ENCODE data around the gene HHIPL1.
"Not testable (repeated sequence)": the region's sequence is repeated elsewhere in the genome, so short reads cannot be mapped to it uniquely, and the experiment has no call there.

The HHIPL1 gene

DNA sequence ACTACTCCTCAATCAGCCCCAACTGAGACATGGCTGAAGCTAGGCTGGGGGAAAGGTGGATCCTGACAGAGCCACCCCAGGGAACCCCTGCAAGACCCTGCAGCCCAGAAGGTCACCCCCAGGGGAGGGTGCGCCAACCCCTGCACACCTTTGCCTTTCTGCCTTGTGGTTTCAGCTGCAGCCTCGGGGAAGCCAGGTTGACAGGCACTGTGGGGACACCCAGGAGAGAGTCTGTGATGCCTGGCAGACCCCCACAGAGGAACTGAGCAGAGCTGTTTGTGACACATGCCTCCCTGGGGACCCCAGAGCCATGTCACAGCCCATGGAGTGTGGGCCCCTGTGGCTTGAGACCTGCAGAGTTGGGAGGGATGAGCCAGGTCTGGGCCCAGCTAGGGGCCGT lies 11.8 kb upstream of the HHIPL1 start:
- DNase-seq (ENCODE audit: low read depth in 2 of 2, low spot score in 1 of 2), result no peak

GRCh38 chr14:99633918-99634317 lies 11.0 kb upstream of the HHIPL1 start:
- no peak for DNase-seq (ENCODE audit: low read depth in 2 of 2, low spot score in 1 of 2)

GRCh38 chr14:99634443-99634842 lies 10.5 kb upstream of the HHIPL1 start:
- DNase-seq (ENCODE audit: low read depth in 2 of 2, low spot score in 1 of 2), result no peak

DNA sequence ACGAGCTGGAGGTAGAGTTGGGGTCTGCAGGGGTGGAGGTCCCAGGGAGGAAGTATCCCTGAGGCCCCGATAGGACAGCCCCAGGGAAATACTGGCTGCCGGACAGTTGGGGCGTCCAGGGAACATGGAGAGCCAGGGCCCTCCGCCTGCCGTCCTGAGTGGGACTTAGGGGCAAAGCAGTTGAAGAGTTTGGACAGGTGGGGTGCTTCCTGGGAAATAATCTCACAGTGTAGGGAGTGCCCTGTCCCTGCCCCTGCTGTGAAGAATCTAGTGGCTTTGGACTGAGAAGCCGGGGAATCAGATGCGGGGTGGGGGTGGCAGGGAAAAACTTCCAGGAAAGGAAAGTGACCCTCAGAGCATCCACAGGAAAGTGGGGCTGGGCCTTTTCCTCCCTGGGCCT lies 9.8 kb upstream of the HHIPL1 start:
- no peak for DNase-seq (ENCODE audit: low read depth in 2 of 2, low spot score in 1 of 2)

- no peak for DNase-seq (ENCODE audit: low read depth in 2 of 2, low spot score in 1 of 2)
These were observed 8.4 kb upstream of the HHIPL1 start for GRCh38 chr14:99636487-99636886.

GRCh38 chr14:99637624-99638023 lies 7.3 kb upstream of the HHIPL1 start:
- no peak for DNase-seq (ENCODE audit: low read depth in 2 of 2, low spot score in 1 of 2)

DNA sequence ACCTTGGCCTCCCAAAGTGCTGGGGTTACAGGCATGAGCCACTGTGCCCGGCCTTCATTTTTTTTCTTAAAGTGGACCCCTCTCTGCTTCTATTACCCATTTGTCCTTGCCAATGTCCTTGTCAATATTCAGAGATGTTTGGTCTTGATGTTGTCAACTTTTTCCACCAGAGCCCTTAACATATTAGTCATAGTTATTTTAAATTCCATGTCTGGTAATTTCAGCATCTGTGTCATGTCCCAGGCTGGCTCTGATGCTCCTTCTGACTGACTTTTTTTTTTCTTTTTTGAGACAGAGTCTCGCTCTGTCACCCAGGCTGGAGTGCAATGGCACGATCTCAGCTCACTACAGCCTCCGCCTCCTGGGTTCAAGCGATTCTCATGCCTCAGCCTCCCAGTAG lies 2.2 kb upstream of the HHIPL1 start:
- not testable (repeated sequence) for DNase-seq (ENCODE audit: low read depth in 2 of 2, low spot score in 1 of 2)

- DNase-seq (ENCODE audit: low read depth in 2 of 2, low spot score in 1 of 2), result no peak
These were observed 1.6 kb upstream of the HHIPL1 start for GRCh38 chr14:99643343-99643742.

DNA sequence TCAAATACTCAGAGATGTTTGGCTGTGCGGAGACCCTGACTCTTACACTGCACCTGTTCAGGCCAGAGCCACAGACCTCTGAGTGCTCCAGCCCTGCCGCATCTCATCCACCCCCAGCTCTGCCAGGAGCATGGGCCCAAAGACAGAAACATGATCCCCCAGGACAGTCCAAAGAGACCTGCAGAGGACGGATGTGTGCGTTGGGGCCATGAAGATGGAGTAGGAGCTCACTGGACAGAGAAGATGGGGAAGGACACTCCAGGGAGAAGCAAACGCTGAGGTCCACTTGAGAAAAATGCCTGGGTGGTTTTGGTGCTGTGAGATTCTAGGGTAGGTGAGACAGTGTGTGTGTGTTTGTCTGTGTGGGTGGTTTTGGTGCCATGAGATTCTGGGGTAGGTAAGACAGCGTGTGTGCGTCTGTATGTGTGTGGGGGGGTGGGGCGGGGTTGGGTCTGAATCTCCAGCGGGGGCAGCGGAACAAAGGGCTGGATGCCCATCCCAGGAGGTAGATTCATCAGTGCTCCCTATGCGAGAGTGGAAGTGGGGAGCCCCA lies 818 bp upstream of the HHIPL1 start:
- no peak for DNase-seq (ENCODE audit: low read depth in 2 of 2, low spot score in 1 of 2)

DNA sequence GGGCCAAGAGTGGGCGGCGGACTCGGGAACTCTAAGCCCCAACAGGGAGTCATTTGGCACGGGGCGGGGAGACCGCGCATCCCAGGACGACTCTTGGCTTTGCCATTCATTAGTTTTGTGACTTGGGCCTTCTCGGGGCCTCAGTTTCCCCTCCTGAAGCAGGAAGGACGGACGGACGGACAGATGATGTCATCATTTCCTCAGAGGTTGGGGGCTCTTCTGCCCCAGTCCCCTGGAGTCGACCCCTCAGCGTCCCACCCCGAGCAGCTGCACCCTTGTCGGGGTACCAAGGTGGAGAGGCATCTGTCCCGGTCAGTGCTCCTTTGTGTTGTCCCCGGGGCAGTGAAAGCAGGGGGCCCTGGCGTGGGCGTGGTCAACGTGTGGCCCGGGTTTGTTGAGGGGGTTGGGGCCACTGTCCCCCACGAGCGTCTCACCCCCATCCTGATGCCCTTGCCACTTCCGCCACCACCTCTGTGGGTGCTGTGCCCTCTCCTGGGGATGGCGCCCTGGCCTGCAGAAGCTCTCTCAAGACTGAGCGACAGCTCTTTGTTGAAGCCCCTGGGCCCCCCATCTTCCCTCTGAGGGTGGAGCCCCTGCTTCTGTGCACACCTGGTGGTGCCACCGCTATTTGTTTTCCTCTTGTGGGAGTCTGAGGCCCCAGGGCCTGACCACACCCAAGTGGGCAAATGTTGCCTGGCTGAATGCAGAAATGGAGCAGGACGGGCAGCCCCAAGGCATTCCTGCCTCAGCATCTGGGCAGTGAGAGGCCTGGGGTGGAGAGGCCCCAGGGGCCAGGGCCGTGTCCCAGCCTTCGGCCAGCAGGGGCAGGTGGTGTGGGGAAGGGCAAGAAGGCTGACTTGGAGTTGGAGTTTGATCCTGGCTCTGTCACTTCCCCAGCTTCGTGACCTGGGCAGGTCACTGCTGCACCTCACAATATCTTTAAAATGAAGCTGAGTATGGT lies 896 bp downstream of the HHIPL1 start:
- no peak for DNase-seq (ENCODE audit: low read depth in 2 of 2, low spot score in 1 of 2)

DNA sequence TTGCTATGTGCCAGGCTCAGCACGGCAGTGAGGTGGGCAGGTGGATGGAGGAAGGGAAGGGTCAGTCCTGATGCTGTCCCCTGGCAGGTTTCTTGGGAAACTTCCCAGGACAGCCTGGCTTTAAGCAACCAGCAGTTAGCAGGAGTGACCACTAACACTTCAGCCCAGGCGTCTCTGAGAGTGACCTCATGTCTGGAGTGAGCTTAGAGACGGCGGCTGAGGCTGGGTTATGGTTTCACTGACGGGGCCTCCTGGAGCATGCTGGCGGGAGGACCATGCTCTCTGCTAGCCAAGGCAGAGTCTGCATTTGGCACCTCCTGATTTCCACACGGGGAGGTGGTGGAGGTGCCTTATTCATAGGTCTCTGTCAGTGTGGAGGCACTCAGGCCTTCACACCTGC lies 2.5 kb downstream of the HHIPL1 start:
- no peak for DNase-seq (ENCODE audit: low read depth in 2 of 2, low spot score in 1 of 2)

DNA sequence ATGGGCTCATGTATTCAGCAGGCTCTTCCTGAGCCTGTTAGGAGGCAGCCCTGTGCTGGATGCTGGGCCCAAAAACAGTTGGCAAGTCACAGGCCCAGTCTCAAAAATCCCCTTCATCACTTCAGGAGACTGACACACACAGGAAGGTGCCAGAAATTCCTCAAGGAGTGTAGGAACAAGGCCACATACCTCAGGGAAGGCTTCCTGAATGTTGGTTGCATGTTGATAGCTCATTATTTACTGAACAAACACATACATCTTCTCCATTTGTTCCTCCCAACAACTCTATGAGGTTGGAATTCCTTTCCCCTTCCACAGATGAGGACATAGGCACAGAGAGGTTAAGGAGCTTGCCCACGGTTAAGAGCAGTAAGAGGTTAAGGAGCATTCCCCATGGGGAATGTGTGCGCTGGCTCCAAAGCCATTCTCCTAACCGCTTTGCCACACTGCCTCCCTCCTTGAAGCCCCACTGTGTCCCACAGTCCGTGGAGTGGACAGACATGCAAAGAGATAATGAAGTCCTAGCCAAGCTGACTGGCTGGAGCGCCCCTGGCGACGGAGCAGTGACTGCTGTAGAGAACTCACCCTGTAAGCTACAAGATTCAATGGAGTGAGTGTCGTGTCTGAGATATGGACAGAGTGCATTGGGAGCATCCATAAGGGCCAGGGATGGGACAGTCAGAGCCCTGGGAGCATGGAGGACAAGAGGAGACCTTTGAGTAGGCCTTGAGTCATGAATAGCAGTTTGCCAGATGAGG lies 3.3 kb downstream of the HHIPL1 start:
- DNase-seq (ENCODE audit: low read depth in 2 of 2, low spot score in 1 of 2), result no peak

DNA sequence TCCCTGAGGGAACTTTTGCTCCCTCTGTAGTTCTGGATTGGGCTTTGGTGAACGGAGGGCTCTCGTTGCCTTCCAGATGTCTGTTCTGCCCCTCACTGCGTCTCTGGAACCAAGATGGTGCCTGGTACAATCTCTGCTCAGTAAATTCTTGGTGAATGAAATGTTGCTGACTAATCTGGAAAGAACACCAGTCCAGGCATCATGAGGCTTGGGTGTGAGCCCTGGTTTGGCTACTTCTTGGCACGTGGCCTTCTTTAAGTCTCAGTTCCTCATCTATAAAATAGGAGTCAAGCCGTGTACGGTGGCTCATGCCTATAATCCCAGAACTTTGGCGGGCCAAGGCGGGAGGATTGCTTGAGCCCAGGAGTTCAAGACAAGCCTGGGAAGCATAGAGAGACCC lies 4.3 kb downstream of the HHIPL1 start:
- no peak for DNase-seq (ENCODE audit: low read depth in 2 of 2, low spot score in 1 of 2)

- no peak for DNase-seq (ENCODE audit: low read depth in 2 of 2, low spot score in 1 of 2)
These were observed 4.7 kb downstream of the HHIPL1 start for GRCh38 chr14:99649643-99650042.

DNA sequence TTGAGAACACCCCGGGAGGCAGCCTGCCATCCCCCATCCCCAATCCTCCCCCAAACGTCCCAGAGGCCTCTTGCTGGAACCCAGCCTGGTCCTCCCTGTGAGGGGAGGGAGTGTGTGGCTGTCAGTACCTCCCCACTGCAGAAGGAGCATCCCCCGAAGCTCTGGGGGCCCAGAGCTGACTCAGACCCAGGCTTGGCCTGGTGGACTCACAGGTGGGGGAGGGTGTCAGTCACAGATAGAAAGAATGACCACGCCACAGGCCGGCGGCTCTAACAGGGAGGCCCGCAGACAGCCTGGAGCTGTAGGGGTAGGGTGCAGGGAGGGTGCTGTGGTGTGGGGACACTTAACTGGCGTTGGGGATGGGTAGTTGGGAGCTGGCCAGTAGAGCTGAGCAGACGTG lies 5.3 kb downstream of the HHIPL1 start:
- DNase-seq (ENCODE audit: low read depth in 2 of 2, low spot score in 1 of 2), result no peak

DNA sequence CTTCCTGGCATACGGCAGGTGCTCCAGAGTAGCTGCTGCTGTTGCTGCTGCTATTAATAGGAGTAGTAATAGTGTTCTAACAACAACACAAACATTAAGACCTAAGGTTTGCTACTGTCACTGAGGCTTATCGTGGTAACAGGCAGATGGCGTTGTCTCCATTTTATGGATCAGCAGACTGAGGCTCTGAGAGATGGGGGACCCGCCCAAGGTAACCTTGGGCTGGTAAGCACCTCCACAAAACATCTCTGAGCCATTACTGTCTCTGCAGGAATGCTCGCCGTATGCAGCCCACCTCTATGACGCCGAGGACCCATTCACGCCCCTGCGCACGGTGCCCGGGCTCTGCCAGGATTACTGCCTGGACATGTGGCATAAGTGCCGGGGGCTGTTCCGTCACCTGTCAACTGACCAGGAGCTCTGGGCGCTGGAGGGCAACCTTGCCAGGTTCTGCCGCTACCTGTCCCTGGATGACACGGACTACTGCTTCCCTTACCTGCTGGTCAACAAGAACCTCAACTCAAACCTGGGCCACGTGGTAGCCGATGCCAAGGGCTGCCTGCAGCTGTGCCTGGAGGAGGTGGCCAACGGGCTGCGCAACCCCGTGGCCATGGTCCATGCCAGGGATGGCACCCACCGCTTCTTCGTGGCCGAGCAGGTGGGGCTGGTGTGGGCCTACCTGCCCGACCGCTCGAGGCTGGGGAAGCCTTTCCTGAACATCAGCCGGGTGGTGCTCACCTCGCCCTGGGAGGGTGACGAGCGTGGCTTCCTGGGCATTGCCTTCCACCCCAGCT lies 7.2 kb downstream of the HHIPL1 start:
- no peak for DNase-seq (ENCODE audit: low read depth in 2 of 2, low spot score in 1 of 2)

- no peak for DNase-seq (ENCODE audit: low read depth in 2 of 2, low spot score in 1 of 2)
These were observed 9.5 kb downstream of the HHIPL1 start for GRCh38 chr14:99654235-99654985.

GRCh38 chr14:99655521-99655920 lies 10.6 kb downstream of the HHIPL1 start:
- DNase-seq (ENCODE audit: low read depth in 2 of 2, low spot score in 1 of 2), result no peak

GRCh38 chr14:99656171-99656570 lies 11.2 kb downstream of the HHIPL1 start:
- no peak for DNase-seq (ENCODE audit: low read depth in 2 of 2, low spot score in 1 of 2)

DNA sequence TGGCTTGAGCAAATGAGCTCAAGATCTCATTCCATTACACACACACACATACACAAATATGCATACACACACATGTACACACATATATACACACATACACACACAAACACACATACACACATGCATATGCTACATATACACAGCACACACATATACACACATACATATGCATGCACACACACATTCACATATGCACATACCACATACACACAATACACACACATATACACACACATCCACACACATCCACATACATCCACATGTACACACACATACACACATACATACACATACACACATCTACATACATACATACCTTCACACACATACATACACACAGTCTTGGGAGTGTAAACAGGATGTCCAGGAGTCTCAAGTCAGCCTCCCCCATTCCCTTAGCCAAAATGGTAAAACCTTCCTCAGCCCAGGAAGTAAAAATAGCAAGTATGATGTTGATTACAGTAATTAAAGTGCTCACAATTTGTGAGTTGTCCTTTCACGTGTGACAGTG lies 12.8 kb downstream of the HHIPL1 start:
- DNase-seq (ENCODE audit: low read depth in 2 of 2, low spot score in 1 of 2), result no peak
